ENCODE measurements around the gene MYL7. TPM values are rescaled to one million over a fixed set of nuclear protein-coding genes. Genes with fewer than 3 reads are reported as not detected.
A peak's percentile ranks its signal among the peaks of the same experiment; 100 is the strongest.

The MYL7 gene
- total and polyA plus RNA-seq, 9 donors = 0.35 to 2.0 (median 1.5) TPM; not detected in 3

DNA sequence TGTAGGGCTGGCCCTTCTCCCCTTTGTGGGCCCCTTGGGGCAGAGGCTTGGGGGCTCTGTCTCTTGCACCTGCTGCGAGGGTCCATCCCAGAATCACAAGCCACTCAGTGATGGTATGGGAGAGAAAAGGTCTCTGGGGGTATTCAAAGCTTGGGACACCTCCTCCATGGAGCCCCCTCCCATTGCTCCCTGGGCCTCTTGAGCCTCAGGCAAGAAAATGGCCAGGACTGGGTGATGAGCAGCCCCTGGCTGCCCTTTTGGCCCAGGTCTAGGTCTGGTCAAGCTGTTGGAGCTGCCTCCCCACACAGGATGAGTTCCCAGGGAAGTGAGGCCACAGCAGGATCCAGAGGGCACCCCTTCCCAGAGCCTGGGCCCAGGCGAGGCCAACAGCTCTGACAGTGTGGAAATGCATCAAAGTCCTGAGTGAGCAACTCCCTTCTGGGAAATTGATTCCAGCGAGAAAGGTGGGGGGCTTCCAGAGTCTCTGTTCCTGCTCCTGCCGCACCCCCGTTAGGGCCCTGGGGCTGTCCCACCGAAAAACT is 3.4 kb upstream of the MYL7 start:
- H3K27ac ChIP-seq = no peak overlapping the region
- TF ChIP-seq, protein P1, sequence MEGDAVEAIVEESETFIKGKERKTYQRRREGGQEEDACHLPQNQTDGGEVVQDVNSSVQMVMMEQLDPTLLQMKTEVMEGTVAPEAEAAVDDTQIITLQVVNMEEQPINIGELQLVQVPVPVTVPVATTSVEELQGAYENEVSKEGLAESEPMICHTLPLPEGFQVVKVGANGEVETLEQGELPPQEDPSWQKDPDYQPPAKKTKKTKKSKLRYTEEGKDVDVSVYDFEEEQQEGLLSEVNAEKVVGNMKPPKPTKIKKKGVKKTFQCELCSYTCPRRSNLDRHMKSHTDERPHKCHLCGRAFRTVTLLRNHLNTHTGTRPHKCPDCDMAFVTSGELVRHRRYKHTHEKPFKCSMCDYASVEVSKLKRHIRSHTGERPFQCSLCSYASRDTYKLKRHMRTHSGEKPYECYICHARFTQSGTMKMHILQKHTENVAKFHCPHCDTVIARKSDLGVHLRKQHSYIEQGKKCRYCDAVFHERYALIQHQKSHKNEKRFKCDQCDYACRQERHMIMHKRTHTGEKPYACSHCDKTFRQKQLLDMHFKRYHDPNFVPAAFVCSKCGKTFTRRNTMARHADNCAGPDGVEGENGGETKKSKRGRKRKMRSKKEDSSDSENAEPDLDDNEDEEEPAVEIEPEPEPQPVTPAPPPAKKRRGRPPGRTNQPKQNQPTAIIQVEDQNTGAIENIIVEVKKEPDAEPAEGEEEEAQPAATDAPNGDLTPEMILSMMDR (IDR thresholded peaks at IDR 0.05) = no peak
- TF ChIP-seq POLR2A (IDR thresholded peaks at IDR 0.05) = no peak
- no peak for TF ChIP-seq EP300 (IDR thresholded peaks at IDR 0.05)
- no peaks in the 10 kb centered on the region for H3K27me3 ChIP-seq
- no peaks in the 10 kb centered on the region for H3K36me3 ChIP-seq
- 85 to 94% (median 89%) methylated on average over 5 to 6 of the region's 6 CpGs for WGBS, 3 donors
- peak in 4 of 5 donors; percentile 3 to 25 (median 10) for DNase-seq
- peaks cover 9% of the 10 kb centered on the region for H3K4me1 ChIP-seq (ENCODE audit: insufficient read depth)
- H3K4me3 ChIP-seq = no peak overlapping the region
- H3K9me3 ChIP-seq = no peaks in the 10 kb centered on the region
- intact Hi-C loops (cut with DNase I) = no loop called here

DNA sequence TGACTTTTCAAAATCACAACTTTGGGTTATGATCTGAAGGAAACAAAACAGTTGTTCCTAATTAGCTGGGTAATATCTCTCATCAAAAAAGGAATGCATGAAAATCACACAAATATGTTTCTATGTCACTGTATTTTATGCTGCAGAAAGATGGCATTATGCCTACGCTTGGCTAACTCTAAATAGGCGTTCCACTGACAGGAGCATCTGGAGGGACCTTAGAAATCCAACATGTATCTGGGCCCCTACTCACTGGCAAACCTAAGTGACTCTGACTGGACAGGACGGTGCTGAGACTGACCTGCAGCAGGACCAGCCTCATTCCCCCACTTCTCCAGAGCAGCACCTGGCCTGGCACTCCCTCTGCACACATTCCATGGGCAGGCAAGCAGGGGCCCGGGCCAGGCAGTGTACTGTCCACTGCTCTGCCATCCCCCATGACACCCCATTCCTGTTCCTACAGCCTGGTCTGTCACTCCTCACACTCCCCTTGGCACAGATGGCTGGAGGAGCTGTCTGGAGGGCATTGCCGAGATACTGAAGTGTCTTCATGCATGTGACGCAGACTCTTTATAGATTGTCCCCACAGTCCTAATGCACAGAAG is 2.6 kb upstream of the MYL7 start:
- peak in 4 of 5 donors; percentile 5 to 12 (median 8) for DNase-seq
- TF ChIP-seq POLR2A (IDR thresholded peaks at IDR 0.05) = no peak
- no peak overlapping the region for H3K27ac ChIP-seq
- intact Hi-C loops (cut with DNase I) = no loop called here
- no peaks in the 10 kb centered on the region for H3K27me3 ChIP-seq
- no peak overlapping the region for H3K4me3 ChIP-seq
- no peaks in the 10 kb centered on the region for H3K9me3 ChIP-seq
- WGBS, 3 donors = 78 to 86% (median 83%) methylated on average over 6 of the region's 6 CpGs
- no peaks in the 10 kb centered on the region for H3K36me3 ChIP-seq
- H3K4me1 ChIP-seq (ENCODE audit: insufficient read depth) = peaks cover 9% of the 10 kb centered on the region

DNA sequence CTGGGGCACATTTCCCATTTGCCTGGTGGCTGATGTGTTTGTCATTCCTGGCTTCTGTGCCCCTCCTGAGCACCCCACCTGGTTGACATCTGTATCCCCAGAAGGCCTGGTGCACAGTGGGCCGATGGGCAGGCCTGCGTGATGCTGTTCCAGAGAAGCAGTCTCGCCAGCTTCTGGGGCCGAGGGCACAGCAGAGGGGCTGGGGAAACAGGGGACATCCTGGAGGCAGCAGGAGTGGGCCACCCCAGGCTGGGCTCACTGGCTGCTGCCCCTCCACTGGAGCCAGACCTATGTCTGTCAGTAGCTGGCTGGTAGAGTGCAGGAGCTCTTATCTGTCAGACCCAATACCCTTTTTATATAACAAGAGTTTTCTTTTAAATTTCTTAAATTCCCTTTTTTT is 896 bp upstream of the MYL7 start:
- H3K27ac ChIP-seq = no peak overlapping the region
- H3K36me3 ChIP-seq = no peaks in the 10 kb centered on the region
- peak in 1 of 5 donors; percentile 13 for DNase-seq
- H3K9me3 ChIP-seq = no peaks in the 10 kb centered on the region
- no peak overlapping the region for H3K4me3 ChIP-seq
- H3K27me3 ChIP-seq = no peaks in the 10 kb centered on the region
- TF ChIP-seq POLR2A (IDR thresholded peaks at IDR 0.05) = no peak
- TF ChIP-seq, protein P1 (IDR thresholded peaks at IDR 0.05) = no peak
- no peak for TF ChIP-seq EP300 (IDR thresholded peaks at IDR 0.05)
- 85 to 95% (median 95%) methylated on average over 4 of the region's 4 CpGs for WGBS, 3 donors
- intact Hi-C loops (cut with DNase I) = no loop called here
- H3K4me1 ChIP-seq (ENCODE audit: insufficient read depth) = peaks cover 9% of the 10 kb centered on the region

DNA sequence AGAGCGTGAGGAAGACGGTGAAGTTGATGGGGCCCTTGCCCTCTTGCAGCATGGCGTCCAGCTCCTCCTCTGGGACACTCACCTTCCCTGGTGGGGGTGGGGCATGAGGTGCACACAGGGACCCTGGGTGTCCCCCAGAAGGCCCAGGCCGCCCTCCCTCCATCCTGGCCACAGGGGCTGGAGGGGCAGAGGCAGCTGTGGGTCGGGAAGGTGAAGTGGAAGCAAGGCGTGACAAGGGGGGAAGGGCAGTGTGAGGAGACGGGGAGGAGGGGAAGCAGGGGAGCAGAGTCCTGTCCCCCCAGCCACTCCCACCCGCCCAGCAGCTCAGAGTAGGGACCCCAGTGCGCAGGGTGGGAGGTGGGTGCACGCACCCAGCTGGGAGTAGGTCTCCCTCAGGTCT is 791 bp downstream of the MYL7 start:
- intact Hi-C loops (cut with DNase I) = no loop called here
- Histone ChIP-seq H3K4me3 (no peak overlapping the region), H3K36me3 (no peaks in the 10 kb centered on the region), H3K4me1 (ENCODE audit: insufficient read depth) (peaks cover under 1% of the 10 kb centered on the region), H3K27me3 (no peaks in the 10 kb centered on the region), H3K9me3 (no peaks in the 10 kb centered on the region), H3K27ac (no peak overlapping the region)
- WGBS, 3 donors = 91 to 93% (median 91%) methylated on average over 10 of the region's 10 CpGs
- peak in 2 of 5 donors; percentile 17 to 31 for DNase-seq
- TF ChIP-seq EP300 (IDR thresholded peaks at IDR 0.05) (no peak), POLR2A (IDR thresholded peaks at IDR 0.05) (no peak)
- TF ChIP-seq, protein P1 (IDR thresholded peaks at IDR 0.05) = no peak
